Psoas muscle (tissue), 8 donors: Measurements from ENCODE around the gene SLIT3. TPM values are rescaled to one million over a fixed set of nuclear protein-coding genes. Genes with fewer than 3 reads are reported as not detected.

Experiments
- ATAC-seq, 4 donors: fragments of 200-7000 bp; cut with Tn5 transposase; one replicate each; pipeline ENCODE4 v1.9.1; 2020; ENCODE audit warnings: moderate library complexity in 3 of 4, mild to moderate bottlenecking in 2 of 4
- DNase-seq, 2 donors: peaks; one replicate each; pipeline ENCODE4 v3.0.0-alpha.2; 2020
- H3K27ac ChIP-seq: fragments of 200-600 bp; one replicate; pipeline ENCODE4 v1.8.0; 2022
- H3K27me3 ChIP-seq, 3 donors: fragments of 200-600 bp in 1 of 3; one replicate each; pipeline versions ENCODE4 v1.6.1 to v1.8.0; 2013 to 2022; ENCODE audit warnings: low read length in 2 of 3, mild to moderate bottlenecking in 2 of 3, moderate library complexity in 1 of 3; ENCODE audit not compliant: insufficient read depth in 3 of 3
- H3K36me3 ChIP-seq, 2 donors: fragments of 200-600 bp in 1 of 2; one replicate each; pipeline versions ENCODE4 v1.6.1 to v1.8.0; 2013 to 2022; ENCODE audit warnings: low read depth in 1 of 2, mild to moderate bottlenecking in 1 of 2, moderate library complexity in 1 of 2; ENCODE audit not compliant: insufficient read depth in 1 of 2
- H3K4me1 ChIP-seq: fragments of 200-600 bp; one replicate; pipeline ENCODE4 v1.8.0; 2022
- H3K4me3 ChIP-seq: fragments of 200-600 bp; one replicate; pipeline ENCODE4 v1.8.0; 2022; ENCODE audit warnings: mild to moderate bottlenecking
- H3K9me3 ChIP-seq: fragments of 200-600 bp; one replicate; pipeline ENCODE4 v1.8.0; 2022
- CTCF ChIP-seq: fragments of 200-600 bp; IDR thresholded peaks from one replicate; pipeline ENCODE4 v1.8.0; 2022; ENCODE audit warnings: antibody characterized with exemption
- WGBS, 3 donors: extraction: QIAGEN DNeasy Blood & Tissue Kit; methylation state at CpG; one replicate each; pipeline versions ENCODE4 v1.1.6 to v1.1.7; 2013; 5-methylcytosine and 5-hydroxymethylcytosine counted together
- intact Hi-C, 2 donors: fragments of 100-400 bp; cut with DNase I; formaldehyde crosslinking; loops; one replicate each; pipeline versions ENCODE4 v1.11.0 to v1.14.2; 2022
- polyA plus RNA-seq, 3 donors: library from polyadenylated mRNA; stranded (reverse); fragments of 200-250 nt; gene quantifications; one replicate each; pipeline ENCODE4 v1.2.3, GENCODE V29; 2013
- total RNA-seq, 4 donors: library from RNA; stranded (reverse); fragmentation: NEBNext Ultra II Directional in 2 of 4; extraction: Animal tissue kit (Norgen Biotek cat#: 25700) in 2 of 4; gene quantifications; one replicate each; pipeline versions ENCODE4 v1.2.1 to v1.2.4, GENCODE V29; 2021 to 2023
- donor health status: healthy with polysubstance abuse.
- donor health status: DM: no; HTN: no; CAD: no; lungs with moderate emphysema.
- donor health status: Bipolar disorder and iron deficiency.
- donor health status: healthy.
- donor health status: DM: yes; HTN: yes; CAD: no.
- donor health status: DM: no; HTN: no; CAD: no.
- donor health status: DM: no; HTN: no; CAD: no.
- donor health status: DM: yes; HTN: yes; CAD: no.

SLIT3 gene
- total and polyA plus RNA-seq, 7 donors, result 0.81 to 5.9 (median 2.1) TPM

- Histone ChIP-seq H3K4me1 (no peaks in the 10 kb centered on the region), H3K27me3 (no peaks in the 10 kb centered on the region), H3K9me3 (no peaks in the 10 kb centered on the region), H3K36me3 (no peaks in the 10 kb centered on the region), H3K27ac (no peak overlapping the region), H3K4me3 (no peak overlapping the region)
- ATAC-seq, result no peak
- no peak for DNase-seq
- WGBS, 3 donors, result 83 to 89% (median 89%) methylated on average over 4 of the region's 4 CpGs
- TF ChIP-seq CTCF, result no peak
- intact Hi-C loops, result no loop called here
Measured at GRCh38 chr5:168867241-168867640, 433.7 kb downstream of the SLIT3 start.

- H3K9me3 ChIP-seq, result no peaks in the 10 kb centered on the region
- no peak overlapping the region for H3K4me3 ChIP-seq
- intact Hi-C loops, result no loop called here
- no peaks in the 10 kb centered on the region for H3K4me1 ChIP-seq
- no peak for DNase-seq
- WGBS, 3 donors, result 9 to 20% (median 10%) methylated on average over 5 of the region's 5 CpGs
- H3K27ac ChIP-seq, result no peak overlapping the region
- no peak for TF ChIP-seq CTCF
- H3K27me3 ChIP-seq, result no peaks in the 10 kb centered on the region
- no peak for ATAC-seq
- H3K36me3 ChIP-seq, result no peaks in the 10 kb centered on the region
Measured at GRCh38 chr5:168865968-168866367, 435.0 kb downstream of the SLIT3 start.

GRCh38 chr5:168863021-168863420, 437.9 kb downstream of the SLIT3 start:
- H3K27me3 ChIP-seq, result no peaks in the 10 kb centered on the region
- intact Hi-C loops, result no loop called here
- ATAC-seq (no peak), DNase-seq (no peak)
- H3K4me1 ChIP-seq, result no peaks in the 10 kb centered on the region
- H3K27ac ChIP-seq, result no peak overlapping the region
- no peaks in the 10 kb centered on the region for H3K9me3 ChIP-seq
- no peak for TF ChIP-seq CTCF
- no peak overlapping the region for H3K4me3 ChIP-seq
- WGBS, 3 donors, result 81 to 90% (median 88%) methylated on average over 5 of the region's 5 CpGs
- no peaks in the 10 kb centered on the region for H3K36me3 ChIP-seq

GRCh38 chr5:168860503-168860902, 440.4 kb downstream of the SLIT3 start:
- no peak for DNase-seq
- Histone ChIP-seq H3K36me3 (no peaks in the 10 kb centered on the region), H3K4me1 (no peaks in the 10 kb centered on the region), H3K27ac (no peak overlapping the region), H3K4me3 (no peak overlapping the region), H3K9me3 (no peaks in the 10 kb centered on the region), H3K27me3 (no peaks in the 10 kb centered on the region)
- intact Hi-C loops, result no loop called here
- WGBS, 3 donors, result 67 to 86% (median 71%) methylated on average over 1 of the region's 1 CpG
- ATAC-seq, result no peak
- TF ChIP-seq CTCF, result no peak

- WGBS, 3 donors, result 21 to 32% (median 28%) methylated on average over 1 of the region's 1 CpG
- Histone ChIP-seq H3K36me3 (no peaks in the 10 kb centered on the region), H3K4me3 (no peak overlapping the region), H3K27me3 (no peaks in the 10 kb centered on the region), H3K27ac (no peak overlapping the region), H3K4me1 (no peaks in the 10 kb centered on the region), H3K9me3 (no peaks in the 10 kb centered on the region)
- intact Hi-C loops, result no loop called here
- no peak for ATAC-seq
- TF ChIP-seq CTCF, result no peak
- no peak for DNase-seq
Measured at GRCh38 chr5:168860081-168860480, 440.9 kb downstream of the SLIT3 start.
